WI38 (cell line): ENCODE data around the gene CYBB.
A peak's percentile ranks its signal among the peaks of the same experiment; 100 is the strongest.

Experiments used
- H3K4me3 ChIP-seq: 2 replicates; pipeline ENCODE4 v1.5.1; 2011; ENCODE audit warnings: low read depth, mild to moderate bottlenecking, control low read depth, low read length
- TF ChIP-seq, protein P1 (sequence below): IDR thresholded peaks from 2 replicates; pipeline ENCODE4 v1.5.1; 2012; ENCODE audit warnings: low read depth, mild to moderate bottlenecking, control low read depth, low read length

CYBB gene

DNA sequence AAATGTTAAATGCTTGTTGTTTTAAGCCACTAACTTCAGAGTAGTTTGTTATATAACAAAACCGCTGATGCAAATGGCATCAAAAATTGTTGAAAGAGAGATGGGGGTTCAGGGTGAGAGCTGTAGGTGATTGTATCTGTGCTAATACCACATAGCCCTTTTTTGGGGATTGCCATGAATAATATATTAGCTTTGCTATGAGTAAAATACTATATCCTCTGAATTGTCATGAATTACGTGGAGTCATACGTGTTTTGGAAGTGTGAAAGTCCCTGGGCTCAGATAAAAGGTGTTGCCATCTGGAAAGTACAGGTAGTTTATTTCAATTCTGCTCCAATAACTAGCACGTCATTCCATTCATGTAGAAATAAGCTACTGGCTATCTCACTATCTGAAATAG, 36.9 kb downstream of the CYBB start:
- TF ChIP-seq, protein P1, sequence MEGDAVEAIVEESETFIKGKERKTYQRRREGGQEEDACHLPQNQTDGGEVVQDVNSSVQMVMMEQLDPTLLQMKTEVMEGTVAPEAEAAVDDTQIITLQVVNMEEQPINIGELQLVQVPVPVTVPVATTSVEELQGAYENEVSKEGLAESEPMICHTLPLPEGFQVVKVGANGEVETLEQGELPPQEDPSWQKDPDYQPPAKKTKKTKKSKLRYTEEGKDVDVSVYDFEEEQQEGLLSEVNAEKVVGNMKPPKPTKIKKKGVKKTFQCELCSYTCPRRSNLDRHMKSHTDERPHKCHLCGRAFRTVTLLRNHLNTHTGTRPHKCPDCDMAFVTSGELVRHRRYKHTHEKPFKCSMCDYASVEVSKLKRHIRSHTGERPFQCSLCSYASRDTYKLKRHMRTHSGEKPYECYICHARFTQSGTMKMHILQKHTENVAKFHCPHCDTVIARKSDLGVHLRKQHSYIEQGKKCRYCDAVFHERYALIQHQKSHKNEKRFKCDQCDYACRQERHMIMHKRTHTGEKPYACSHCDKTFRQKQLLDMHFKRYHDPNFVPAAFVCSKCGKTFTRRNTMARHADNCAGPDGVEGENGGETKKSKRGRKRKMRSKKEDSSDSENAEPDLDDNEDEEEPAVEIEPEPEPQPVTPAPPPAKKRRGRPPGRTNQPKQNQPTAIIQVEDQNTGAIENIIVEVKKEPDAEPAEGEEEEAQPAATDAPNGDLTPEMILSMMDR: no peak
- no peak overlapping the region for H3K4me3 ChIP-seq

DNA sequence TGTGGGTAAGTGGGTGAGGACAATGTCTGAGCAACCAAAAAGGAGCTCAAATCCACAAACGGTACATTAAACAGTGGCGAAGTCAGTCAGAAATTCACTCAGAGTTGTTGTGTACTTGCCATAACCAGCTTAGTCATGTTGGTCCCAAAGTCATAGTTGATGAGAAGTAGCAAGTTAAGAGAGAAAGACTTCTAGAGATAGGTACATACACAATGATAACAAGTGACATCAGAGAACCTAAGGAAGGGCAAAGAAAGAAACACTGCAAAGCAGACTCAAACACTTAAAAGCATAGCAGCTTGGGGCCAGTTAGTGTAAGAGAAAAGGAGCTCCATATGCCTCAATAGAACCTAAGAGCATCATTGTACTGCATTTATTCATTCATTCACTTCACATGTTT, 37.3 kb downstream of the CYBB start:
- no peak overlapping the region for H3K4me3 ChIP-seq
- TF ChIP-seq, protein P1: no peak

DNA sequence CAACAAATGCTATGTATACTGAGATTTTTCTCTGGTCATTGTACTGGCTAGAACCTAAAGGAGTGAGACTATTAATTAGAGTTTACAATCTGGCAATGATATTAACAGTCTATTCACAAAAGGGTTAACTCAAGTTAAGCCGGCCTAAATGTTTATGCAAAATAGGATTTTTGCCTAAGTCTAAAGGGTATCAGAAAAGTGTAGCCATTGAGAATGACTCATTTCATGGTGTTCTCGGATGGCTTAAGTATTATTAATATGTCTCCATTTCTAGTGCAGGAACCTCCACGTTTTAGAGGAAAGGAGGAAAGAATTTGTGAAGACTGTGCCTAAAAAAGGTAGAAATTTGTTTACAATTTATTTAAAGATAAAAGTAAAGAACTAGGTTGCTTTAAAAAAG, 37.7 kb downstream of the CYBB start:
- H3K4me3 ChIP-seq: no peak overlapping the region
- TF ChIP-seq, protein P1: no peak

DNA sequence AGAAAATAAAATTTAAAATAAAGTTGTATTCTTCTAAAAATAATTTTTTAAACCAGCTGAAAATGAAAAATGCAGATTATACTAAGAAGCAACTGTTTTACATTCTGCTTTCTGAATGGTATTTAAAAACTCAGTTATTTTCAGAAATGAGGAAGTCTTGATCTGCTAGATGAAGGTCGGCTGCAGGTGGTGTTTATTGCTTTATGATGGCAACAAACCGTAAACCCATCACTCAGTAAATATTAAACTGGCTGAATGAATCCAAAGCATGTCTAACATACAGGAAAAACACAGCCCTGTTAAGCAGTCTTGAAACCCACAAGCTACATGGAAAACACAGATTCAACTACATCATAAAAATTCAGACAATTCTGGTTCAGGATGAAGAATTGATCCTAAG, 38.2 kb downstream of the CYBB start:
- TF ChIP-seq, protein P1: no peak

DNA sequence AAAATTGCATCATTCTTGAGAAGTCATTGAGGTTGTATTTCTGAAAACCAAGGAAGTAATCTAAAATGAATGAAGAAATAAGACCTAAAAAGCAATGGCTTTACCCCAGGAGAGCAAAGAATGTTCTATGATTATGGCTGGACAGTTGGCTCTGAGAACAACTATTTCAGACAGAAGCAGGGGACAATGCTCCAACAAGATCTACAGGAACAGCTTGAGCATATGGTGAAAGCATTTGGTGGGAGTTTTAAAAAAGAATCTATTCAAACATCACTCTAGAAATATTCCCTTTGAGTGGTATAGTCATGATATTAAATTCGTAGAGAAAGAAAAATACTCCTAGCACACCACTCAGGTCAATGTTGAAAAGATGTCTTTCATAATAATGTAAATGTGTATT, 40.8 kb downstream of the CYBB start:
- H3K4me3 ChIP-seq: no peak overlapping the region
- TF ChIP-seq, protein P1: no peak

More for the DNA sequence above, 38.2 kb downstream of the CYBB start:
- H3K4me3 ChIP-seq: no peak overlapping the region

DNA sequence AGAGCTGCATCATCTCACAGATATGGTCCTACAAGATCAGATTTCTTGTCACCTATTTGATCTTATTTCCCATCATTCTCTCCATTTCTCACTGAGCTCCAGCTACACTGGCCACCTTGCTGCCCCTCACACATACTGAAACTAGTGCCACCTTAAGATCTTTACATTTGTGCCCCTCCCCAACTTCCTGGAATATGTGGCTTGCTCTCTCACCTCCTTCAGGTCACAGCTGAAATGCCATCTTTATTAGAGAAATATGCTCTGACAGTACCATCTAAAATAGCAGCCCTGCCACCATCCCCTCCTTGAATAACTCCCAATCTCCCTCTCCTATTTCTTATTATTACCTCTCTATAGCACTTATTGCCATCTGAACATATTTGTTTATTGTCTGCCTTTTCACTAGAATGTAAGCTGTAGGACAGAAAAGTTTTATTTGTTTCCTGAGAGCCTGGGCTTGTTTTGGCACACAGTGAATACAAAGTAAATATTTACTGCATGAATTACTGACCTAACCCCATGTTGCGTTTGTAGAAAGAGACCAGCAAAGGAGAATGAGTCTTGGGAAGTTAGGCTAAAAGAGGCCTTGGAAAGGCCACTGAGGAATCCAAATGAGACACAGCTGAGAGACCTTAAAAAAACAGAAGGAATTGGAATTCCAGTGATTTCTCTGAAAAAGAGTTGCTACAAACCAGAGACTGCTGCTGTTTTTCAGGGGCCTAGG, 44.8 kb downstream of the CYBB start:
- no peak overlapping the region for H3K4me3 ChIP-seq
- TF ChIP-seq, protein P1: no peak

DNA sequence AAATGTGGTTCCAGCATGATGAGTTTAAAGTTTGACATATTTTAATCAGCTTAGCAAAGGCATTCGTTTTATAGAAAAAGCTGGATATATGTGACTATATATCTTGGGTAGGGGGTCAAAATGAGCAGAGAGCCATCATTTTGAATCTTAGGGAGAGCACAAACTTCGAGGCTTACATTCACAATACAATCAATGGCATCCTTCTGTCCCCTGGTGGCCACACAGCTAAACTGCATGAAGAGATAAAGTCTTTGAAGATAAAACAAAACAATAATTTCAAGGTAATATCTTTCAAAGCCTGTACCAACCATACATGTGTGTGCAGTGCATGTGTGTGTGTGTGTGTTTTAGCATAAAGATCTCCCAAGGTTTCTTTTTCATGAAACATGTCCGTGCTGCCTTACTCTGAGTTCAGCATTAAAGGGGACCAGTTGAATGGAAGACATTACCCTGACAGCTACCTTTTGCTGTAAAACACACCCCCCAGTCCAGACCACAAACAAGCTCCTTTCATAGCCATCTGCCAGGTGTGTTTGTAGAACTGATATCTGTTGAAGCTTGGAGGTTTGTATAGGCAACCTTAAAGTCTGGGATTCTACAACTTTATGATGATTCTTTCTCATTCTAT, 45.5 kb downstream of the CYBB start:
- TF ChIP-seq, protein P1: peak; percentile 73

More for the DNA sequence above, 45.5 kb downstream of the CYBB start:
- H3K4me3 ChIP-seq: no peak overlapping the region
